Astrocyte (in vitro differentiated cells and primary cell): ENCODE data around the gene SFTA2. TPM values are rescaled to one million over a fixed set of nuclear protein-coding genes. Genes with fewer than 3 reads are reported as not detected.

Experiments used
- DNase-seq: peaks from one replicate; pipeline ENCODE4 v3.0.0-alpha.2; 2010; ENCODE audit warnings: low read depth
- FAIRE-seq: peaks from 2 replicates; lab custom pipeline; 2011; peaks lifted over from hg19 to GRCh38; lab: Jason Lieb, UNC
- H2AFZ ChIP-seq: 2 replicates; pipeline ENCODE4 v1.6.0; 2012; ENCODE audit warnings: low read depth, low read length, inconsistent platforms
- H3K27ac ChIP-seq: 2 replicates; pipeline ENCODE4 v1.5.1; 2011; ENCODE audit warnings: low read depth, low read length, inconsistent platforms
- H3K27me3 ChIP-seq: 2 replicates; pipeline ENCODE4 v1.6.0; 2011; ENCODE audit warnings: low read length, inconsistent platforms; ENCODE audit not compliant: insufficient read depth
- H3K36me3 ChIP-seq: 2 replicates; pipeline ENCODE4 v1.5.1; 2011; ENCODE audit warnings: low read length, inconsistent platforms; ENCODE audit not compliant: insufficient read depth
- H3K4me1 ChIP-seq: 2 replicates; pipeline ENCODE4 v1.5.1; 2011; ENCODE audit warnings: low read length, inconsistent platforms; ENCODE audit not compliant: insufficient read depth
- H3K4me2 ChIP-seq: 2 replicates; pipeline ENCODE4 v1.6.0; 2012; ENCODE audit warnings: low read length, inconsistent platforms
- H3K4me3 ChIP-seq: 2 replicates; pipeline ENCODE4 v1.5.1; 2011; ENCODE audit warnings: low read depth, mild to moderate bottlenecking, low read length, inconsistent platforms; ENCODE audit not compliant: insufficient read depth
- H3K79me2 ChIP-seq: 2 replicates; pipeline ENCODE4 v1.6.0; 2012; ENCODE audit warnings: mild to moderate bottlenecking, low read length, inconsistent platforms; ENCODE audit not compliant: insufficient read depth
- H3K9ac ChIP-seq: 2 replicates; pipeline ENCODE4 v1.6.0; 2012; ENCODE audit warnings: mild to moderate bottlenecking, low read length, inconsistent platforms
- H3K9me3 ChIP-seq: 2 replicates; pipeline ENCODE4 v1.5.1; 2012; ENCODE audit warnings: low read depth, mild to moderate bottlenecking, low read length, inconsistent platforms; ENCODE audit not compliant: insufficient read depth
- H4K20me1 ChIP-seq: 2 replicates; pipeline ENCODE4 v1.6.0; 2012; ENCODE audit warnings: low read length, inconsistent platforms; ENCODE audit not compliant: insufficient read depth
- H3K27ac Mint-ChIP-seq: one replicate; pipeline ENCODE4 v1.8.0; 2021; ENCODE audit warnings: mild to moderate bottlenecking, mixed read lengths; ENCODE audit not compliant: unreplicated experiment
- H3K27me3 Mint-ChIP-seq: one replicate; pipeline ENCODE4 v1.8.0; 2021; ENCODE audit warnings: low read depth, mixed read lengths; ENCODE audit not compliant: unreplicated experiment
- H3K36me3 Mint-ChIP-seq: one replicate; pipeline ENCODE4 v1.8.0; 2021; ENCODE audit warnings: low read depth, mixed read lengths; ENCODE audit not compliant: unreplicated experiment
- H3K4me1 Mint-ChIP-seq: one replicate; pipeline ENCODE4 v1.8.0; 2021; ENCODE audit warnings: low read depth, mixed read lengths; ENCODE audit not compliant: unreplicated experiment
- H3K4me3 Mint-ChIP-seq: one replicate; pipeline ENCODE4 v1.8.0; 2021; ENCODE audit warnings: mild to moderate bottlenecking, moderate library complexity, mixed read lengths; ENCODE audit not compliant: unreplicated experiment
- H3K9me3 Mint-ChIP-seq: one replicate; pipeline ENCODE4 v1.8.0; 2021; ENCODE audit warnings: mild to moderate bottlenecking, mixed read lengths; ENCODE audit not compliant: unreplicated experiment
- EZH2 ChIP-seq: IDR thresholded peaks from 2 replicates; pipeline ENCODE4 v1.6.1; 2012; ENCODE audit warnings: mild to moderate bottlenecking, low read length, inconsistent platforms; ENCODE audit not compliant: insufficient read depth
- total RNA-seq: library from RNA; stranded (reverse); gene quantifications from 2 replicates; pipeline ENCODE4 v1.2.1, GENCODE V29; 2021
- TF ChIP-seq, protein P1 (sequence below): IDR thresholded peaks from 2 replicates; pipeline ENCODE4 v1.5.1; 2011; ENCODE audit warnings: low read depth, mild to moderate bottlenecking, inconsistent platforms, low read length, moderate library complexity; ENCODE audit not compliant: insufficient read depth

The SFTA2 gene
- total RNA-seq, 1 donor from 2014 or later, result not detected

GRCh38 chr6:30885999-30886896 lies 45.7 kb downstream of the SFTA2 start:
- H3K27me3 ChIP-seq, result no peaks in the 10 kb centered on the region

GRCh38 chr6:30885481-30885998 lies 46.4 kb downstream of the SFTA2 start:
- TF ChIP-seq, protein P1, sequence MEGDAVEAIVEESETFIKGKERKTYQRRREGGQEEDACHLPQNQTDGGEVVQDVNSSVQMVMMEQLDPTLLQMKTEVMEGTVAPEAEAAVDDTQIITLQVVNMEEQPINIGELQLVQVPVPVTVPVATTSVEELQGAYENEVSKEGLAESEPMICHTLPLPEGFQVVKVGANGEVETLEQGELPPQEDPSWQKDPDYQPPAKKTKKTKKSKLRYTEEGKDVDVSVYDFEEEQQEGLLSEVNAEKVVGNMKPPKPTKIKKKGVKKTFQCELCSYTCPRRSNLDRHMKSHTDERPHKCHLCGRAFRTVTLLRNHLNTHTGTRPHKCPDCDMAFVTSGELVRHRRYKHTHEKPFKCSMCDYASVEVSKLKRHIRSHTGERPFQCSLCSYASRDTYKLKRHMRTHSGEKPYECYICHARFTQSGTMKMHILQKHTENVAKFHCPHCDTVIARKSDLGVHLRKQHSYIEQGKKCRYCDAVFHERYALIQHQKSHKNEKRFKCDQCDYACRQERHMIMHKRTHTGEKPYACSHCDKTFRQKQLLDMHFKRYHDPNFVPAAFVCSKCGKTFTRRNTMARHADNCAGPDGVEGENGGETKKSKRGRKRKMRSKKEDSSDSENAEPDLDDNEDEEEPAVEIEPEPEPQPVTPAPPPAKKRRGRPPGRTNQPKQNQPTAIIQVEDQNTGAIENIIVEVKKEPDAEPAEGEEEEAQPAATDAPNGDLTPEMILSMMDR, result no peak
- no peak for TF ChIP-seq EZH2
- peak overlapping the region; percentile 94 for H3K4me2 ChIP-seq
- DNase-seq (peak; percentile 14), FAIRE-seq (no peak)
- H3K27ac ChIP-seq, result peak overlapping the region; percentile 65
- H4K20me1 ChIP-seq, result peaks cover 8% of the 10 kb centered on the region
- H2AFZ ChIP-seq, result peak overlapping the region; percentile 56
- peaks cover 53% of the 10 kb centered on the region for H3K79me2 ChIP-seq
- H3K36me3 Mint-ChIP-seq, result peaks cover 17% of the 10 kb centered on the region
- H3K4me3 ChIP-seq, result peak overlapping the region; percentile 64
- peak overlapping the region; percentile 90 for H3K4me3 Mint-ChIP-seq
- H3K27ac Mint-ChIP-seq, result peak overlapping the region; percentile 96
- H3K36me3 ChIP-seq, result no peaks in the 10 kb centered on the region
- H3K27me3 ChIP-seq, result no peaks in the 10 kb centered on the region
- H3K9ac ChIP-seq, result peak overlapping the region; percentile 80
- H3K4me1 ChIP-seq, result peaks cover 63% of the 10 kb centered on the region
- H3K9me3 ChIP-seq, result no peaks in the 10 kb centered on the region
- no peaks in the 10 kb centered on the region for H3K27me3 Mint-ChIP-seq
- no peaks in the 10 kb centered on the region for H3K9me3 Mint-ChIP-seq
- peaks cover 64% of the 10 kb centered on the region for H3K4me1 Mint-ChIP-seq

More at GRCh38 chr6:30885999-30886896, 45.7 kb downstream of the SFTA2 start:
- Histone ChIP-seq H4K20me1 (peaks cover 11% of the 10 kb centered on the region), H3K36me3 (no peaks in the 10 kb centered on the region), H3K4me1 (peaks cover 63% of the 10 kb centered on the region), H3K9me3 (no peaks in the 10 kb centered on the region), H2AFZ (peak overlapping the region; percentile 56), H3K4me3 (peak overlapping the region; percentile 64), H3K9ac (peak overlapping the region; percentile 80), H3K79me2 (peaks cover 54% of the 10 kb centered on the region), H3K4me2 (peak overlapping the region; percentile 94), H3K27ac (peak overlapping the region; percentile 65)
- Mint-ChIP-seq H3K27ac (peak overlapping the region; percentile 96), H3K4me3 (peak overlapping the region; percentile 90), H3K27me3 (no peaks in the 10 kb centered on the region), H3K4me1 (peaks cover 60% of the 10 kb centered on the region), H3K9me3 (no peaks in the 10 kb centered on the region), H3K36me3 (peaks cover 22% of the 10 kb centered on the region)
- FAIRE-seq (no peak), DNase-seq (peak; percentile 65)
- TF ChIP-seq, protein P1, result no peak
- no peak for TF ChIP-seq EZH2
